Measurements from ENCODE around the gene DAZ2.
"Not testable (repeated sequence)": the region's sequence is repeated elsewhere in the genome, so short reads cannot be mapped to it uniquely, and the experiment has no call there.

DAZ2 gene, protein sequence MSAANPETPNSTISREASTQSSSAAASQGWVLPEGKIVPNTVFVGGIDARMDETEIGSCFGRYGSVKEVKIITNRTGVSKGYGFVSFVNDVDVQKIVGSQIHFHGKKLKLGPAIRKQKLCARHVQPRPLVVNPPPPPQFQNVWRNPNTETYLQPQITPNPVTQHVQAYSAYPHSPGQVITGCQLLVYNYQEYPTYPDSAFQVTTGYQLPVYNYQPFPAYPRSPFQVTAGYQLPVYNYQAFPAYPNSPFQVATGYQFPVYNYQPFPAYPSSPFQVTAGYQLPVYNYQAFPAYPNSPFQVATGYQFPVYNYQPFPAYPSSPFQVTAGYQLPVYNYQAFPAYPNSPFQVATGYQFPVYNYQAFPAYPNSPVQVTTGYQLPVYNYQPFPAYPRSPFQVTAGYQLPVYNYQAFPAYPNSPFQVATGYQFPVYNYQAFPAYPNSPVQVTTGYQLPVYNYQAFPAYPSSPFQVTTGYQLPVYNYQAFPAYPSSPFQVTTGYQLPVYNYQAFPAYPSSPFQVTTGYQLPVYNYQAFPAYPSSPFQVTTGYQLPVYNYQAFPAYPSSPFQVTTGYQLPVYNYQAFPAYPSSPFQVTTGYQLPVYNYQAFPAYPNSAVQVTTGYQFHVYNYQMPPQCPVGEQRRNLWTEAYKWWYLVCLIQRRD

DNA sequence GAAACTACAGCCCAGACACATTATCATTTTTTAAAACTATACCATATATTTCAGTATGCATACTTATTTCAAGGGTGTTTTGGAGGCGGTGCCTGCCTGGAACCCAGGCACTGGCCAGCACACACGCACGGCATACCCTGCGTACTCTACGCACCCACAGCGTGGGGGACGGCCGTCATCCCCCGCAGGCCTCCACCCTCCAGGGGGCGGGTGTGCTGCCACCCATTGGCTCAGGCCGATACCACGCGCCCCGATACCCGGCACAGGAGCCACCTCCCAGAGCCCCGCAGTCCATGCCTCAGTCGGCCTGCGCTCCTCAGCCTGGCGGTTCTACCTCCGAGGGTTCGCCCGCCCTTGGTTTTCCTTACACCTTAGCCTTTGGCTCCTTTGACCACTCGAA, at the start of gene DAZ2:
TSS of gene DAZ2 (plus strand) at position 301 of the 400 bp plus-strand sequence. CDS start 208 bp downstream, outside the sequence.
- DNase-seq (ENCODE audit: low spot score): not testable (repeated sequence)

DNA sequence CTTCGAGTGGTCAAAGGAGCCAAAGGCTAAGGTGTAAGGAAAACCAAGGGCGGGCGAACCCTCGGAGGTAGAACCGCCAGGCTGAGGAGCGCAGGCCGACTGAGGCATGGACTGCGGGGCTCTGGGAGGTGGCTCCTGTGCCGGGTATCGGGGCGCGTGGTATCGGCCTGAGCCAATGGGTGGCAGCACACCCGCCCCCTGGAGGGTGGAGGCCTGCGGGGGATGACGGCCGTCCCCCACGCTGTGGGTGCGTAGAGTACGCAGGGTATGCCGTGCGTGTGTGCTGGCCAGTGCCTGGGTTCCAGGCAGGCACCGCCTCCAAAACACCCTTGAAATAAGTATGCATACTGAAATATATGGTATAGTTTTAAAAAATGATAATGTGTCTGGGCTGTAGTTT, 20.4 kb upstream of the DAZ2 start, which contains the start of gene DAZ1:
TSS of gene DAZ1 (minus strand) at position 101 of the 400 bp plus-strand sequence. CDS start 208 bp downstream, outside the sequence.
- not testable (repeated sequence) for DNase-seq (ENCODE audit: low spot score)

DNA sequence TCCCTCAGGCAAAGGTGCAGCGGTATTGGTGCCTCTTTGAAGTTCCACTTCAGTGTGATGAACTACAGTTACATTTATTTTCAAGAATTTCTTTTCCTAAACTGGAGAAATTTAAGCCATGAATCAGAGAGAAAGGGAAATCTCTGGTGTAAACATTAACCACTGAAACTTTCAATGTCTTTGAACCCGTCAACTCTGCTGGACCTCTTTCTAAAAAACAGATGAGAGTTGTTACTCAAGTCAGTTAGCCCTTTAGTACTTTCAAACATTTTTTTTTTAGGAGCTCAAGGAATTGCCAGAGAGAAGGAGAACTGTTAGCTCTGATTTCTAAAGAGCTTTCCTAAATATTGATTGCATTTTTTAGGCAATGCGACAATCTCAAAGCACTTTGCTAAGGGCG, 11.9 kb upstream of the DAZ2 start:
- not testable (repeated sequence) for DNase-seq (ENCODE audit: low spot score)

DNA sequence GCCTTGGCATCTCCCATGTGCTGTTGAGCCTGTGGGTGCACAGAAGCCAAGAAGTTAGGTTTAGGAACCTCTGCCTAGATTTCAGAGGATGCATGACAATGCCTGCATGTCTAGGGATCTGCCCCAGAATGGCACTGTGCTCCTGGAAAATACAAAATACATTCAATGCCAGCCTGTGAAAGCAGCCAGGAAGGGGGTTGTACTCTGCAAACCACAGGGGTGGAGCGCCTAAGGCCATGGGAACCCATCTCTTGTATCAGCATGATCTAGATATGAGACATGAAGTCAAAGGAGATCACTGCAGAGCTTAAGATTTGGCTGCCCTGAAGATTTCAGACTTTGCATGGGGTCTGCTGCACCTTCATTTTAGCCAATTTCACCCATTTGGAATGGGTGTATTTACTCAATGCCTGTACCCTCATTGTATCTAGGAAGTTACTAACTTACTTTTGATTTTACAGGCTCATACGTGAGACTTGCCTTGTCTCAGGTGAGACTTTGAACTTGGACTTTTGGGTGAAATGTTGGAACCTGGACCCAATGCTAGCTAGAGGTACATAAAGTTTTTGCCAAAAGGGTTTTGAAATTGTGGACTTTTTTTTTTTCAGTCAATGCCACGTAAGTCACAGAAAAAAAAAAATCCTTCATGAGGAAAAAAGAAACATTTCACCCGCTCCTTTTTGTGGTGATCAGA, 9.4 kb upstream of the DAZ2 start:
- not testable (repeated sequence) for DNase-seq (ENCODE audit: low spot score)

DNA sequence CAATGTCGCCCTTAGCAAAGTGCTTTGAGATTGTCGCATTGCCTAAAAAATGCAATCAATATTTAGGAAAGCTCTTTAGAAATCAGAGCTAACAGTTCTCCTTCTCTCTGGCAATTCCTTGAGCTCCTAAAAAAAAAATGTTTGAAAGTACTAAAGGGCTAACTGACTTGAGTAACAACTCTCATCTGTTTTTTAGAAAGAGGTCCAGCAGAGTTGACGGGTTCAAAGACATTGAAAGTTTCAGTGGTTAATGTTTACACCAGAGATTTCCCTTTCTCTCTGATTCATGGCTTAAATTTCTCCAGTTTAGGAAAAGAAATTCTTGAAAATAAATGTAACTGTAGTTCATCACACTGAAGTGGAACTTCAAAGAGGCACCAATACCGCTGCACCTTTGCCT, 8.7 kb upstream of the DAZ2 start:
- DNase-seq (ENCODE audit: low spot score): not testable (repeated sequence)

Data from kidney capillary endothelial cell (primary cell).